ENCODE results near the gene ARSA.

ARSA gene

DNA sequence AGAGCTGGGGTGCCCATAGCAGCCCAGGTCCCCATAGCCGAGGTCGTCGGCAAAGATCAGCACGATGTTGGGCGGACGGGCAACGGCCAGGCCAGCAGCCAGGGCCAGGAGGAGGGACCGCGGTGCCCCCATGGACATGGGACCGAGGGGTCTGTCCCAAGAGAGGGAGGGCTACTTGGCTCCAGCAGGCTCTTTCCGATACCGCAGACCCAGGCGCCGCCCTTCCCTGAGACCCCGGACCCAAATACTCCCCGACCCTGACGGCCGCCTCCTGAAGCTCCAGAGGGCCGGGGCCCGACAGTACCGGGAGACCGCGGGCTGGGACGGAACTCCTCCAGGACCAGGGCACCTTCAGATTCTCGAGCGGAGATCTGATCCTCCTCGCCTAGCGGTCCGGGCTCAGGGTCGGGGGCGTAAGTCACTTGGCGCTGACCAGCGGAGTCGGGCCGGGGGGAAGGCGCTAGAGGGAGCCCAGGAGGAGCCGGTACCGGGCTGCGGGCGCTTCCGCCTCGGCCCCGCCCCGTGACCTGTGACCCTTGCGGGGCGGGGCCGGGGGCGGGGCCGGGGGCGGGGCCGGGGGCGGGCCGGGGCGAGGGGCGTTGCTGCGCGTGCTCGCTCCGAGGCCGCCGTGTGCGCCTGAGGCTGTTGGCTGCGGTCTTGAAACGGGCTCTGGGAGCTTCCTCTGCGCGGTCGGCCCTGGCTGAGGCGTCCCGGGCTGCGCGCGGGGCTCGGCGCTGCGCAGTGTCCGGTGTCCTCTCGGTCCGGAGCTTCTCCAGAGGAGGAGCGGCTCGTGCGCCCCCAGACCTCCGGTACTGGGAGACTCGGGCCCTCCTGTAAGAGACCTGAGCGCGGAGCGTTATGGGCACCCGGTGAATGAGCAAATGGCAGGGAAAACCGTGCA is at the start of gene ARSA:
Gene ARSA (minus strand): TSS at position 511 of the 901 bp plus-strand sequence. CDS start 373 bp downstream, at position 138.
- H3K4me3 ChIP-seq = peak within 1 kb of the TSS; percentile 68 to 97 (median 84)
- peak within 1 kb of the TSS; percentile 67 to 84 (median 82) for H3K27ac ChIP-seq
- peak within 1 kb of the TSS; percentile 96 to 100 (median 98) for H3K4me2 ChIP-seq
- H4K20me1 ChIP-seq = peaks cover 0 to 14% (median 3%) of the 10 kb centered on the region in 11 experiments; a peak in 6 of 22 replicates
- H3K27me3 ChIP-seq = no peaks in the 10 kb centered on the region
- peaks cover 21 to 44% (median 32%) of the 10 kb centered on the region in 10 experiments for H3K4me1 ChIP-seq
- peaks cover 0 to 20% (median 8%) of the 10 kb centered on the region in 11 experiments; a peak in 11 of 22 replicates for H3K36me3 ChIP-seq
- no peaks in the 10 kb centered on the region for H3K9me3 ChIP-seq (replicated peaks in 1 of 11)
- peak within 1 kb of the TSS; percentile 82 to 95 (median 87) for H3K9ac ChIP-seq
- no peak for TF ChIP-seq Cebpa-rat (IDR thresholded peaks at IDR 0.05)

DNA sequence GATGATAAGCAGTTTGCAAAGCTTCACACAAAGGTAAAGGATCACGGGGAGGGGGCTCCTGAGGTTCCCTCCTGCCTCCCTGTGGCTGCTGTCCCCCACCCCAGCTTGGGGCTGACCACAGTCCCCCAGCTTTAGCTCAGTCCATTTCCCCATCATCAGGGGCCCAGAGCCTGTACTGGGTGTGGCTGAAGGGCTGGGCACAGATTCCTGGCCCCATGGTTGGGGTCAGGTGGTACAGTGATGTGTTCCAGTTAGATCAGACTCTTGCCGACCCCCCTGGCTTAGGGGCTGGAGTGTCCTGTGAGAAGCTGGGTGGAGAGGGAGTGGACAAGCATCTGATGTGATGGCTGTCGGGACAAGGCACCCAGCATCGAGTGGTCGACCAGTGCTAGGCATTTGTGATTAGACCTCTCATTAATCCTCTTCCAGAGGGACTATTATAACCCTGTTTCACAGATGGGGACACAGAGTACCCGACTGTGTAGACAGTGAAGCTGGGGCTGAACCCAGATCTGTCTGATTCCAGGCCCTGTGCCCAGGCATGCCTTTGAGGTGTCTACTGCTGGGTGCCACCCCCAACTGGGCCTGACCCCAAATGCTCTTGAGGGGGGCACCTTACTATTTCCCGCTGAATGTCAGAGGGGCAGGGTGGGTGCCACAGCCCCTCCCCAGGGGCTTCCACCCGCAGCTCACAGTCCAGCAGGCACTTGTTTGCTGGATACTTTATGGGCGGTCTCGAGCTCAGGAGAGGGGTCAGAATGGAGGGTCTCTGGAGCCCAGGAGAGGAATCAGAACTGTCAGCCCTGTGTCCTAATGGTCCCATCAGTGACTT is 48.9 kb upstream of the ARSA start:
- peaks cover 0 to 7% (median 0%) of the 10 kb centered on the region in 11 experiments; a peak in 4 of 22 replicates for H3K27me3 ChIP-seq
- H3K4me2 ChIP-seq = peak overlapping the region in 6 of 11 experiments; percentile 83 to 98 (median 92); a peak in 6 of 22 replicates

DNA sequence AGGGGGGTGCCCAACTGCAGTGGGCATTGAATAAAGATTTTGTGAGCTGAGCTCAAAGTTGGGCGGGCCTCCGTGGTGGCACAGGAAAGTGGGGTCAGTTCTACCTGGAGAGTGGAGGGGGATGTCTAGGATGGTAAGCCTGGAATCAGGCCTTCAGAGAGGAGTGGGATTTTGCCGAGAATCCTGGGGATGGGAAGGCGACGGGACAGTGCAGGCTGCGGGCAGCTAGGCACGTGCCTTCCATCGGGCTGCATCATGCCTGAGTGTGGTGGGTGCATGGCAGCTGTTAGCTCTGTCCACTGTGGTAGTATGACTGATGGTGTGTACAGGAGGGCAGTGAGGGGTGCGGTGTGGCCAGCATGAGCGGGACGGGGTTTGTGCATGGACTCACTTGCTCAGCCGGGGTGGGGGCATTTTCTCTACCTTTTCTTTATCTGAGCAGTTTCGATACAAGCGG is 48.3 kb upstream of the ARSA start:
- Histone ChIP-seq H4K20me1 (peaks cover 0 to 48% (median 34%) of the 10 kb centered on the region in 11 experiments; a peak in 18 of 22 replicates), H3K27ac (no peak overlapping the region), H3K9ac (0 out of 22 replicates have a peak overlapping the region, but pooled peaks of 1 of the 11 experiments have one; percentile 16), H3K36me3 (peaks cover 5 to 53% (median 43%) of the 10 kb centered on the region in 11 experiments; a peak in 20 of 22 replicates), H3K4me2 (peak overlapping the region; percentile 83 to 98 (median 93)), H3K4me1 (peaks cover 32 to 45% (median 38%) of the 10 kb centered on the region in 10 experiments), H3K9me3 (replicated peaks in 1 of 11) (peaks cover 0 to 23% (median 15%) of the 10 kb centered on the region in 11 experiments; a peak in 11 of 22 replicates), H3K4me3 (peak overlapping the region in 7 of 10 experiments; percentile 65 to 82 (median 75); a peak in 9 of 20 replicates), H3K27me3 (peaks cover 0 to 7% (median 0%) of the 10 kb centered on the region in 11 experiments; a peak in 4 of 22 replicates)
- TF ChIP-seq Cebpa-rat (IDR thresholded peaks at IDR 0.05) = no peak

More for the DNA sequence above, 48.9 kb upstream of the ARSA start:
- no peak overlapping the region for H3K27ac ChIP-seq
- H3K9me3 ChIP-seq (replicated peaks in 1 of 11) = peaks cover 0 to 26% (median 16%) of the 10 kb centered on the region in 11 experiments; a peak in 11 of 22 replicates
- H3K9ac ChIP-seq = peak overlapping the region in 1 of 11 experiments; percentile 16; a peak in 1 of 22 replicates
- peaks cover 0 to 48% (median 34%) of the 10 kb centered on the region in 11 experiments; a peak in 18 of 22 replicates for H4K20me1 ChIP-seq
- H3K4me3 ChIP-seq = peak overlapping the region in 1 of 10 experiments; percentile 80; a peak in 2 of 20 replicates
- TF ChIP-seq Cebpa-rat (IDR thresholded peaks at IDR 0.05) = no peak
- H3K4me1 ChIP-seq = peaks cover 29 to 38% (median 32%) of the 10 kb centered on the region in 10 experiments
- peaks cover 5 to 55% (median 44%) of the 10 kb centered on the region in 11 experiments; a peak in 20 of 22 replicates for H3K36me3 ChIP-seq

- Histone ChIP-seq H3K27ac (no peak overlapping the region), H3K9ac (peak overlapping the region in 9 of 11 experiments; percentile 70 to 81 (median 76); a peak in 14 of 22 replicates), H3K9me3 (replicated peaks in 1 of 11) (peaks cover 0 to 19% (median 10%) of the 10 kb centered on the region in 11 experiments; a peak in 10 of 22 replicates), H3K27me3 (peaks cover 0 to 7% (median 0%) of the 10 kb centered on the region in 11 experiments; a peak in 4 of 22 replicates), H3K4me2 (peak overlapping the region; percentile 83 to 98 (median 93)), H3K4me1 (peaks cover 32 to 50% (median 44%) of the 10 kb centered on the region in 10 experiments), H3K36me3 (peaks cover 5 to 48% (median 39%) of the 10 kb centered on the region in 11 experiments; a peak in 20 of 22 replicates), H3K4me3 (peak overlapping the region; percentile 64 to 82 (median 76)), H4K20me1 (peaks cover 0 to 48% (median 34%) of the 10 kb centered on the region in 11 experiments; a peak in 18 of 22 replicates)
- TF ChIP-seq Cebpa-rat (IDR thresholded peaks at IDR 0.05) = no peak
These were observed 47.7 kb upstream of the ARSA start for GRCh38 chr22:50675553-50676179.

GRCh38 chr22:50674606-50675552 is 46.9 kb upstream of the ARSA start:
- peak overlapping the region; percentile 70 to 81 (median 76); a peak in 21 of 22 replicates for H3K9ac ChIP-seq
- peaks cover 0 to 19% (median 10%) of the 10 kb centered on the region in 11 experiments; a peak in 10 of 22 replicates for H3K9me3 ChIP-seq (replicated peaks in 1 of 11)
- peaks cover 0 to 48% (median 34%) of the 10 kb centered on the region in 11 experiments; a peak in 18 of 22 replicates for H4K20me1 ChIP-seq
- H3K27me3 ChIP-seq = peaks cover 0 to 7% (median 0%) of the 10 kb centered on the region in 11 experiments; a peak in 4 of 22 replicates
- H3K36me3 ChIP-seq = peaks cover 5 to 46% (median 39%) of the 10 kb centered on the region in 11 experiments; a peak in 20 of 22 replicates
- peaks cover 32 to 54% (median 47%) of the 10 kb centered on the region in 10 experiments for H3K4me1 ChIP-seq
- no peak for TF ChIP-seq Cebpa-rat (IDR thresholded peaks at IDR 0.05)
- peak overlapping the region; percentile 83 to 98 (median 93) for H3K4me2 ChIP-seq
- peak overlapping the region in 10 of 11 experiments; percentile 28 to 67 (median 56); a peak in 19 of 22 replicates for H3K27ac ChIP-seq
- H3K4me3 ChIP-seq = peak overlapping the region; percentile 64 to 82 (median 76)

DNA sequence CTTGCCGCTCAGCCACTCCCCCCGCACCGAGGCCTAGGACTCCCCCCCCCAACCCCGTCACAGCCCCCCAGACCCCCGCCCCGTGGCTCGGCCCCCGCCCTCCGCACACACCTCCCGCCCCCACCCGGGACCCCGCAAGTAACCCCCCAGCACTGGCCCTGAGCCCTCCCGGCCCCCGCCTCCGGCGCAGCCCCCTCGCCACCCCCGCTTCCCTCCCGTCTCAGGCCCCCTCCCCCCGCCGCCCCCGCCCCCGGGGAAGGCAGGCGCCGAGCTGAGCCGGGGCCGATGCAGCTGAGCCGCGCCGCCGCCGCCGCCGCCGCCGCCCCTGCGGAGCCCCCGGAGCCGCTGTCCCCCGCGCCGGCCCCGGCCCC is 46.2 kb upstream of the ARSA start:
- Histone ChIP-seq H3K36me3 (peaks cover 2 to 39% (median 32%) of the 10 kb centered on the region in 11 experiments; a peak in 20 of 22 replicates), H3K4me3 (peak overlapping the region; percentile 64 to 86 (median 82); a peak in 18 of 20 replicates), H3K27ac (peak overlapping the region in 10 of 11 experiments; percentile 72 to 93 (median 85); a peak in 18 of 22 replicates), H3K9ac (peak overlapping the region in 10 of 11 experiments; percentile 79 to 92 (median 86); a peak in 20 of 22 replicates), H3K4me2 (peak overlapping the region in 9 of 11 experiments; percentile 90 to 99 (median 99); a peak in 10 of 22 replicates), H3K27me3 (peaks cover 0 to 7% (median 0%) of the 10 kb centered on the region in 11 experiments; a peak in 4 of 22 replicates), H4K20me1 (peaks cover 0 to 44% (median 34%) of the 10 kb centered on the region in 11 experiments; a peak in 18 of 22 replicates), H3K4me1 (peaks cover 32 to 54% (median 47%) of the 10 kb centered on the region in 10 experiments), H3K9me3 (replicated peaks in 1 of 11) (peaks cover 0 to 12% (median 6%) of the 10 kb centered on the region in 11 experiments; a peak in 10 of 22 replicates)
- no peak for TF ChIP-seq Cebpa-rat (IDR thresholded peaks at IDR 0.05)

Data from BLaER1 treated with 17β-estradiol and CSF1 and Interleukin-3, amounts not matched to agents 10 nM and 100 nM (cell line).